ENCODE results near the gene ABCA2.

ABCA2 gene

GRCh38 chr9:137027369-137028262, at the start of gene ABCA2:
TSS of gene ABCA2 (minus strand) at chr9:137028237. CDS start at chr9:137028140, 97 bp downstream.
- no peak for DNase-seq

GRCh38 chr9:137077010-137077747, 49.1 kb upstream of the ABCA2 start, which contains the start of gene UAP1L1:
TSS of gene UAP1L1 (plus strand) at chr9:137077517. CDS start at chr9:137077533, 16 bp downstream.
- DNase-seq = no peak

- no peak for DNase-seq
These were observed 48.6 kb upstream of the ABCA2 start for GRCh38 chr9:137076636-137077009.

- DNase-seq = no peak
These were observed 47.3 kb upstream of the ABCA2 start for GRCh38 chr9:137075275-137075775.

- no peak for DNase-seq
These were observed 46.7 kb upstream of the ABCA2 start for GRCh38 chr9:137074657-137075274.

GRCh38 chr9:137073992-137074399, 46.0 kb upstream of the ABCA2 start:
- no peak for DNase-seq

GRCh38 chr9:137071282-137071681, 43.2 kb upstream of the ABCA2 start:
- no peak for DNase-seq

- no peak for DNase-seq
These were observed 42.9 kb upstream of the ABCA2 start for GRCh38 chr9:137070906-137071275.

- DNase-seq = peak; percentile 48
These were observed 42.3 kb upstream of the ABCA2 start, which contains the start of gene SAPCD2 for GRCh38 chr9:137070201-137070905. TSS of gene SAPCD2 (minus strand) at chr9:137070557. CDS start at chr9:137070460, 97 bp downstream.

GRCh38 chr9:137069508-137070091, 41.6 kb upstream of the ABCA2 start:
- no peak for DNase-seq

GRCh38 chr9:137068539-137069507, 40.8 kb upstream of the ABCA2 start:
- DNase-seq = no peak

GRCh38 chr9:137067860-137068538, 40.0 kb upstream of the ABCA2 start:
- DNase-seq = peak; percentile 42

GRCh38 chr9:137066096-137066861, 38.2 kb upstream of the ABCA2 start:
- no peak for DNase-seq

GRCh38 chr9:137065336-137065967, 37.4 kb upstream of the ABCA2 start:
- no peak for DNase-seq

GRCh38 chr9:137064880-137065164, 36.8 kb upstream of the ABCA2 start:
- no peak for DNase-seq

- no peak for DNase-seq
These were observed 36.2 kb upstream of the ABCA2 start for GRCh38 chr9:137064027-137064879.

GRCh38 chr9:137063311-137064026, 35.4 kb upstream of the ABCA2 start:
- DNase-seq = no peak
